Keratinocyte (primary cell): ENCODE data around the gene THEM4.

Experiments used
- CTCF ChIP-seq, 3 experiments: IDR thresholded peaks in 1 of 3; conservative IDR thresholded peaks in 1 of 3; optimal IDR thresholded peaks in 1 of 3; 2 replicates in 2 of 3; 3 replicates in 1 of 3; pipeline versions ENCODE3 to v1.5.1; 2011; ENCODE audit warnings: low read length in 3 of 3, mild to moderate bottlenecking in 3 of 3, moderate library complexity in 2 of 3, control low read depth in 1 of 3, inconsistent platforms in 1 of 3; ENCODE audit not compliant: insufficient read depth in 2 of 3; ENCODE audit errors: extremely low read depth in 1 of 3
- EZH2 ChIP-seq: IDR thresholded peaks from one replicate; pipeline ENCODE4 v1.6.1; 2012; ENCODE audit warnings: inconsistent platforms, mild to moderate bottlenecking, low read length, moderate library complexity

GRCh38 chr1:151912973-151913372 lies 3.7 kb upstream of the THEM4 start:
- TF ChIP-seq CTCF (optimal IDR thresholded peaks at IDR 0.05 in 1 of 3, IDR thresholded peaks at IDR 0.05 in 1 of 3, conservative IDR thresholded peaks at IDR 0.05 in 1 of 3; ENCODE audit: extremely low read depth in 1 of 3, insufficient read depth in 2 of 3, low read length in 3 of 3): no peak
- no peak for TF ChIP-seq EZH2
